HG03039 (cell line): Measurements from ENCODE around the gene VPS50.

Source experiments
- ATAC-seq: cut with Tn5 transposase; IDR thresholded peaks from one replicate; pipeline ENCODE4 v1.9.1; 2021; ENCODE audit warnings: mild to moderate bottlenecking, moderate library complexity; ENCODE audit not compliant: unreplicated experiment

The VPS50 gene

DNA sequence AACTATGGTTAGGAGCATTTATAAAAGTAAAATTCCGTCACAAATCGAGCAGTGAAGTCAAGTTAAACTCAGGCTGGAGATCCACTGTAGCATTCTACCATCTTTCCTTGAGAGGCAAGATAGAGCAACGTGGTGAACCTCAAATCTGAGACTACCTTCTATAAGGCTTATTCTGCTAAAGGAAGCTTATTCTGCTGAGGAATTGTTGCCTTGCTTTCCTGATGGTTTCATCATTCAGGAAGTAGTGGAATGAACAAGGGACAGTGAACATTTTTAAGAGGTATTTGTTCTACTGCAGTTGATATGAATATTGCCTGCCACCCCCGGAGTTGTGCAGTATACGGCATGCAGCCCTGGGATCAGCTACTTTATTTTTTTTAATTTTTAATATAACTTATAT is 170.8 kb downstream of the VPS50 start:
- no peak for ATAC-seq

DNA sequence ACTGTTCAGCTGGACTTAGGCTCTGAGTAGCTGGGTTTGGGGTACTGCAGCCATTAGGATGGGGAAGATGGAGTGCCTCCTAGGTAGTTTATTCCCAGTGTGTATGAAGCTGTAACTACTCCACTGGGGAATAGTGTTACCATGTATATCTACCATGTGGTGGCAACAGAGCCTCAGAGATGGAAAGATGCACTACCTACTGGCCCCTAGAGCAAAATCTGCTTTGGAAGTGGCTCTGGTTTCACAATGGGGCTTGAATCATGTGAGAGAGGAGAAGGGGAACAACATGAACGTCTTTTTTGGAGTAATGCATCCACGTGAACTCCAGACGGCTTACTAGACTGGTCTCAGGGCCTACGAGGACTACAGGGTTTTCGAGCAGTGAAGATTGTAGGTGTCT is 175.1 kb downstream of the VPS50 start:
- ATAC-seq = no peak

- no peak for ATAC-seq
Observed at GRCh38 chr7:93409324-93409723, 177.2 kb downstream of the VPS50 start.
